Measurements from ENCODE around the gene ZNF239. TPM values are rescaled to one million over a fixed set of nuclear protein-coding genes. Genes with fewer than 3 reads are reported as not detected.

The ZNF239 gene
- total and polyA plus RNA-seq, 2 of the 8 experiments (the other 6 are each of a cell fraction or from before 2014, with no cell fraction given), result 2.4 to 11.4 TPM

GRCh38 chr10:43596546-43596945 is 22.1 kb upstream of the ZNF239 start:
- H3K4ac ChIP-seq (replicated peaks; ENCODE audit: insufficient read length, low read depth, low read length), result no peak overlapping the region
- H2BK20ac ChIP-seq (ENCODE audit: low read length), result no peak overlapping the region
- no peaks in the 10 kb centered on the region for H3K79me2 ChIP-seq (ENCODE audit: control insufficient read depth in 1 of 2, insufficient read depth in 2 of 2, low read length in 2 of 2)
- ChIA-PET CTCF (ENCODE audit: partially characterized antibody) (no interaction called here), POLR2A (ENCODE audit: partially characterized antibody) (no interaction called here)
- FAIRE-seq (no peak), DNase-seq (ENCODE audit: low read depth in 1 of 2, low spot score in 2 of 2) (no peak)
- no peaks in the 10 kb centered on the region for H3K36me3 ChIP-seq (ENCODE audit: control insufficient read depth in 2 of 4, insufficient read depth in 4 of 4, low read length in 3 of 4)
- H3K56ac ChIP-seq (replicated peaks; ENCODE audit: insufficient read length, low read depth, low read length), result no peak overlapping the region
- H3K4me3 ChIP-seq (ENCODE audit: extremely low read depth in 1 of 4, insufficient read depth in 2 of 4, low read depth in 3 of 4, low read length in 4 of 4), result no peak overlapping the region
- H4K91ac ChIP-seq (replicated peaks; ENCODE audit: insufficient read length, low read length), result no peak overlapping the region
- no peak overlapping the region for H4K5ac ChIP-seq (ENCODE audit: insufficient read length, low read depth, low read length)
- no peak overlapping the region for H3K27ac ChIP-seq (ENCODE audit: low read depth, low read length)
- no peaks in the 10 kb centered on the region for H3K79me1 ChIP-seq (ENCODE audit: low read depth, low read length)
- no peak overlapping the region for H3K9ac ChIP-seq (replicated peaks in 1 of 4; ENCODE audit: extremely low read depth in 1 of 4, low read depth in 3 of 4, low read length in 3 of 4)
- no peaks in the 10 kb centered on the region; a peak in 1 of 7 replicates for H3K27me3 ChIP-seq (replicated peaks in 1 of 4; ENCODE audit: control insufficient read depth in 3 of 4, extremely low read depth in 1 of 4, insufficient read depth in 3 of 4, low read length in 3 of 4)
- no peaks in the 10 kb centered on the region for H4K20me1 ChIP-seq (replicated peaks in 1 of 2; ENCODE audit: control insufficient read depth in 1 of 2, insufficient read depth in 2 of 2, low read length in 2 of 2)
- TF ChIP-seq POU5F1 (IDR thresholded peaks at IDR 0.05; ENCODE audit: low read depth, low read length) (no peak), CREB1 (IDR thresholded peaks at IDR 0.05) (no peak), TCF12 (IDR thresholded peaks at IDR 0.05; ENCODE audit: low read depth, low read length) (no peak), ATF2 (IDR thresholded peaks at IDR 0.05; ENCODE audit: low read length) (no peak), RAD21 (IDR thresholded peaks at IDR 0.05 in 1 of 2, conservative IDR thresholded peaks at IDR 0.05 in 1 of 2; ENCODE audit: low read depth in 2 of 2, low read length in 2 of 2) (no peak)
- H2BK5ac ChIP-seq (ENCODE audit: low read depth, low read length), result no peak overlapping the region
- H2AK5ac ChIP-seq (ENCODE audit: low read depth, low read length), result no peak overlapping the region
- no peak overlapping the region for H2AFZ ChIP-seq (ENCODE audit: low read length)
- no peak overlapping the region for H3K4me2 ChIP-seq (ENCODE audit: insufficient read depth in 1 of 2, low read depth in 2 of 2, low read length in 2 of 2)
- peaks cover 39 to 49% of the 10 kb centered on the region in 2 experiments for H3K9me3 ChIP-seq (ENCODE audit: insufficient read depth in 2 of 2, low read depth in 1 of 2, low read length in 1 of 2)
- H3K14ac ChIP-seq (ENCODE audit: insufficient read length), result no peak overlapping the region
- H3K23me2 ChIP-seq (ENCODE audit: low read depth, low read length), result no peaks in the 10 kb centered on the region
- H3K23ac ChIP-seq (ENCODE audit: insufficient read length), result no peak overlapping the region
- no peak overlapping the region for H2BK120ac ChIP-seq (replicated peaks; ENCODE audit: low read depth, low read length)
- H2BK15ac ChIP-seq (ENCODE audit: low read length), result no peak overlapping the region
- H3K18ac ChIP-seq (ENCODE audit: extremely low read depth, low read length), result no peak overlapping the region
- H2BK12ac ChIP-seq (ENCODE audit: low read depth, low read length), result no peak overlapping the region
- H3K4me1 ChIP-seq (replicated peaks in 1 of 4; ENCODE audit: control insufficient read depth in 3 of 4, insufficient read depth in 4 of 4, low read length in 3 of 4), result no peaks in the 10 kb centered on the region
- 88% methylated on average over 4 of the region's 4 CpGs; no CpG with 5 or more reads in 1 of the 2 experiments for WGBS, 2 experiments (ENCODE audit: extremely low coverage in 1 of 2, insufficient coverage in 1 of 2, insufficient read length in 1 of 2, insufficient replicate concordance in 2 of 2, low coverage in 1 of 2, low lambda C conversion rate in 2 of 2, missing lambda C conversion rate in 1 of 2)
- H4K8ac ChIP-seq (ENCODE audit: extremely low read depth, insufficient read depth, low read length), result no peak overlapping the region
